GM10248 (cell line): ENCODE measurements around the gene THOP1.
"Not testable (repeated sequence)": the region's sequence is repeated elsewhere in the genome, so short reads cannot be mapped to it uniquely, and the experiment has no call there.

Experiments used
- CTCF ChIA-PET: fragments of 300-600 bp; sonication (Branson Sonifier 250); formaldehyde crosslinking; extraction: SDS; loops from one replicate; lab custom pipeline; 2021; ENCODE audit warnings: antibody characterized with exemption; lab: Yijun Ruan, JAX
- POLR2A ChIA-PET: fragments of 350-650 bp; sonication (Branson Sonifier 250); formaldehyde crosslinking; extraction: SDS; loops from one replicate; lab custom pipeline; 2020; ENCODE audit warnings: antibody characterized with exemption; lab: Yijun Ruan, JAX
- DNase-seq: peaks from one replicate; pipeline ENCODE4 v3.0.0; 2012; ENCODE audit errors: extremely low spot score
- TF ChIP-seq, protein P1 (sequence below): IDR thresholded peaks from 2 replicates; pipeline ENCODE4 v1.5.1; 2012; ENCODE audit warnings: mild to moderate bottlenecking, low read depth; ENCODE audit errors: extremely low read depth, missing control alignments, control extremely low read depth

THOP1 gene

GRCh38 chr19:2813235-2814160, 28.2 kb downstream of the THOP1 start:
- TF ChIP-seq, protein P1, sequence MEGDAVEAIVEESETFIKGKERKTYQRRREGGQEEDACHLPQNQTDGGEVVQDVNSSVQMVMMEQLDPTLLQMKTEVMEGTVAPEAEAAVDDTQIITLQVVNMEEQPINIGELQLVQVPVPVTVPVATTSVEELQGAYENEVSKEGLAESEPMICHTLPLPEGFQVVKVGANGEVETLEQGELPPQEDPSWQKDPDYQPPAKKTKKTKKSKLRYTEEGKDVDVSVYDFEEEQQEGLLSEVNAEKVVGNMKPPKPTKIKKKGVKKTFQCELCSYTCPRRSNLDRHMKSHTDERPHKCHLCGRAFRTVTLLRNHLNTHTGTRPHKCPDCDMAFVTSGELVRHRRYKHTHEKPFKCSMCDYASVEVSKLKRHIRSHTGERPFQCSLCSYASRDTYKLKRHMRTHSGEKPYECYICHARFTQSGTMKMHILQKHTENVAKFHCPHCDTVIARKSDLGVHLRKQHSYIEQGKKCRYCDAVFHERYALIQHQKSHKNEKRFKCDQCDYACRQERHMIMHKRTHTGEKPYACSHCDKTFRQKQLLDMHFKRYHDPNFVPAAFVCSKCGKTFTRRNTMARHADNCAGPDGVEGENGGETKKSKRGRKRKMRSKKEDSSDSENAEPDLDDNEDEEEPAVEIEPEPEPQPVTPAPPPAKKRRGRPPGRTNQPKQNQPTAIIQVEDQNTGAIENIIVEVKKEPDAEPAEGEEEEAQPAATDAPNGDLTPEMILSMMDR = no peak
- DNase-seq = no peak
- ChIA-PET POLR2A (no interaction called here), CTCF (no interaction called here)

DNA sequence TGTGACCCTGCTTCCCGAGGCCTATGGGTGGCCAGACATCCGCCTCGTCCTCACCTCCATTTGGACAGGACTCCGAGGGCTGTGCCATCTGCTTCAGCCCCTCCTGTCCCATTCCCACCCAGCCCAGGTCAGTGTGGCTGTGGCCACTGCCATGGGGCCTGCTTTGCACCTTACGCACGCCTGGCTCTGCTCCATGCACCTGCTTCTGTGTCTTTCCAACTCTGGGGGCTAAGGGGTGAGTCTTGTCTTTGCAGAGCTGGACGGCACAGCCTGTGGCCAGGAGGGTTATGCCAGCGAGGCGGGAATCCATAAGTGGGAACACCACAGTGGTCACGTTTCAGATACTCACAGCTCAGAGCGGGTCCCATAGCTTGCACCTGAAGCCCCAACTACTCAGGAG, 29.1 kb downstream of the THOP1 start:
- DNase-seq = no peak
- POLR2A ChIA-PET = no interaction called here
- TF ChIP-seq, protein P1 = no peak
- CTCF ChIA-PET = no interaction called here

GRCh38 chr19:2815191-2815614, 29.9 kb downstream of the THOP1 start:
- DNase-seq = no peak
- TF ChIP-seq, protein P1 = no peak
- POLR2A ChIA-PET = no interaction called here
- CTCF ChIA-PET = no interaction called here

- DNase-seq = no peak
- TF ChIP-seq, protein P1 = no peak
- CTCF ChIA-PET = no interaction called here
- POLR2A ChIA-PET = no interaction called here
Observed at GRCh38 chr19:2815923-2816322, 30.6 kb downstream of the THOP1 start.

DNA sequence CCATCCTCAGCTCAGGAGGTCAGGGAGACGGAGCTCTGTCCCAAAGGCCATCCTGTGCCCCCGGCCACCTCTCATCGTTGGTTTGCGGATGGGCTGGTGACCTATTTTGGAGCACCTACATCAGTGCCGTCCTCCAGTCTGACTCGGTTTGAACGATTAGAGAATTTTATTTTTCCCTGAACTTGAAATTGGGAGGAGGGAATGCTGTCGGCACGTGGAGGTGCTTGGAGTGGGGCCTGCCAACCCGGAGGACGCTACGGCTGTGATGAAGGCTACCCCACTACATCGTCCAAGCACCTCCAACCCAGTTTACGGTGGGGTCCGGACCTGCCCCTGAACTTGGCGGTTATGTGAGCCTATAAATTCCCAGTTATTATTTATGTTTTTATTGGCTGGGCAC, 31.3 kb downstream of the THOP1 start:
- CTCF ChIA-PET = no interaction called here
- no peak for DNase-seq

GRCh38 chr19:2817237-2817829, 32.0 kb downstream of the THOP1 start:
- POLR2A ChIA-PET, DNase-seq, CTCF ChIA-PET: not testable (repeated sequence)

More for the DNA sequence above, 31.3 kb downstream of the THOP1 start:
- TF ChIP-seq, protein P1 = no peak
- POLR2A ChIA-PET = no interaction called here
